ENCODE results near the gene SGCD. TPM values are rescaled to one million over a fixed set of nuclear protein-coding genes. Genes with fewer than 3 reads are reported as not detected.

SGCD gene
- total RNA-seq, 4 donors from 2014 or later: 16.7 to 38.6 (median 27.7) TPM

DNA sequence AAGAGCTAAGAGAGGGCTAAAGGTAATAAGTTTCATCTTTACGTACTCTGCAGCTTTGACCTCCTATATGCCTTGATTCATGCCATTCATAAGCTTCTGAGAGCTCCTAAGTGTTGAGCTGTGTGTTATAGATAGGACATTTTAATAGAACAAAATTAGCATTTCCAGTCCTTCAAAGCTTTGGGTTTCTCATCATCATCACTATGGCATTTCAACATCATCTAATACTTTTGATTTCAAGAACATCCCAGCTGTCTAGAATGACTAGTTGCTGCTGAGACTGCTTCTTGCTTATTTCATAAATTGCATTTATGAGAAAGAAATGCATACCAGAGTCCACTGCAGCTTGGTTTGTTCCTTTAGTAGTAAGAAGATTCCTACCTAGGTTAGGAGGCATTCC is 201.7 kb downstream of the SGCD start:
- intact Hi-C loops (cut with DNase I): no loop called here
- no peaks in the 10 kb centered on the region for H3K27me3 ChIP-seq
- H3K27ac ChIP-seq (replicated peaks in 1 of 4): no peak overlapping the region
- TF ChIP-seq CTCF (IDR thresholded peaks at IDR 0.05): no peak
- no peak for TF ChIP-seq EP300 (IDR thresholded peaks at IDR 0.05)
- TF ChIP-seq POLR2A (IDR thresholded peaks at IDR 0.05; ENCODE audit: low read depth): no peak
- no peak for TF ChIP-seq POLR2AphosphoS5 (IDR thresholded peaks at IDR 0.05)
- no peak overlapping the region for H3K4me3 ChIP-seq
- no peaks in the 10 kb centered on the region for H3K9me3 ChIP-seq
- H3K4me1 ChIP-seq: peaks cover 0 to 26% (median 14%) of the 10 kb centered on the region in 4 donors
- 100% methylated on average over 1 of the region's 1 CpG for WGBS
- no peaks in the 10 kb centered on the region for H3K36me3 ChIP-seq
- DNase-seq (ENCODE audit: extremely low spot score): no peak

- no peaks in the 10 kb centered on the region for H3K36me3 ChIP-seq
- peaks cover 0 to 26% (median 14%) of the 10 kb centered on the region in 4 donors for H3K4me1 ChIP-seq
- 59% methylated on average over 1 of the region's 1 CpG for whole genome bisulfite sequencing
- no peaks in the 10 kb centered on the region for H3K9me3 ChIP-seq
- TF ChIP-seq POLR2AphosphoS5 (IDR thresholded peaks at IDR 0.05) (no peak), POLR2A (IDR thresholded peaks at IDR 0.05; ENCODE audit: low read depth) (no peak), EP300 (IDR thresholded peaks at IDR 0.05) (no peak), CTCF (IDR thresholded peaks at IDR 0.05) (no peak)
- H3K27ac ChIP-seq (replicated peaks in 1 of 4): no peak overlapping the region
- no peak overlapping the region for H3K4me3 ChIP-seq
- DNase-seq (ENCODE audit: extremely low spot score): no peak
- H3K27me3 ChIP-seq: no peaks in the 10 kb centered on the region
- intact Hi-C loops (cut with DNase I): no loop called here
Measured at GRCh38 chr5:156529892-156530291, 202.9 kb downstream of the SGCD start.

DNA sequence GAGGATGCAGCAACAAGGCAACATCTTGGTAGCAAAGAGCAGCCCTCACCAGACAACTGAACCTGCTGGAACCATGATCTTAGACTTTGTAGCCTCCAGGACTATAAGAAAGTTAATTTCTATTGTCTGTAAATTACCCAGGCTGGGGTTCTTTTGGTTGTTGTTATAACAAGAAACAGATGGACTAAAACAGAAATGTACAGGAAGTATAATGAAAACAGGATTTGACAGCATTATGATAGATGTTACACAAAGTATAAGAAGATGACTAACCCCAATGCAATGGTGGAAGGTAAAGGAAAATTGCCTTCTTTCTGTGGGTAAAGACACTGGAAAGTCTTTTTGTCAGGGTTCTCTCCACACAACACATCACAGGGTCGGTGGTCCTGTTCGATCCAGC is 204.2 kb downstream of the SGCD start:
- Histone ChIP-seq H3K36me3 (no peaks in the 10 kb centered on the region), H3K4me3 (no peak overlapping the region), H3K27me3 (no peaks in the 10 kb centered on the region), H3K9me3 (no peaks in the 10 kb centered on the region), H3K27ac (replicated peaks in 1 of 4) (no peak overlapping the region), H3K4me1 (peaks cover 0 to 24% (median 15%) of the 10 kb centered on the region in 4 donors)
- whole genome bisulfite sequencing: 88% methylated on average over 2 of the region's 2 CpGs
- TF ChIP-seq POLR2AphosphoS5 (IDR thresholded peaks at IDR 0.05): no peak
- no peak for TF ChIP-seq EP300 (IDR thresholded peaks at IDR 0.05)
- no peak for TF ChIP-seq CTCF (IDR thresholded peaks at IDR 0.05)
- TF ChIP-seq POLR2A (IDR thresholded peaks at IDR 0.05; ENCODE audit: low read depth): no peak
- intact Hi-C loops (cut with DNase I): no loop called here
- no peak for DNase-seq (ENCODE audit: extremely low spot score)

DNA sequence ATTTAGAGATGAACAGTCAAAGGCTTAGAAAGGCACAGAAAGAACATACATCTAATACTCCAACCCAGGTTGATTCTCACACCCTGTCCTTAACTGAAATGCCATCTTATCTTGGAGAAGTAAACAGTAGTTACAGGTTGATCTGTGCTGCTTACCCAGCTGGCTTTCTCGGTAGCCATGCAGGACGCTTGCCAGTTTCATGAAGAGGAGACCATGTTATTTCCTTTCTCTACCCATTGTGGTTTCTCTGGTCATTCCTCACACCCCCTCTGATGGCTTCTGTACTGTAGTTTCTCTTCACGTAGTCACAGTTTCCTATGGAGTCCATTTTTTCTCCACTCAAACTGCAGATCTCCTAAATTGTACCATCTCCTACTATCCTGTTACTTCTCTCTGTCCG is 206.0 kb downstream of the SGCD start:
- TF ChIP-seq POLR2AphosphoS5 (IDR thresholded peaks at IDR 0.05) (no peak), POLR2A (IDR thresholded peaks at IDR 0.05; ENCODE audit: low read depth) (no peak), CTCF (IDR thresholded peaks at IDR 0.05) (no peak), EP300 (IDR thresholded peaks at IDR 0.05) (no peak)
- no peak for DNase-seq (ENCODE audit: extremely low spot score)
- intact Hi-C loops (cut with DNase I): no loop called here
- WGBS: 88% methylated on average over 4 of the region's 4 CpGs
- Histone ChIP-seq H3K27me3 (no peaks in the 10 kb centered on the region), H3K4me3 (no peak overlapping the region), H3K27ac (replicated peaks in 1 of 4) (no peak overlapping the region), H3K36me3 (no peaks in the 10 kb centered on the region), H3K9me3 (no peaks in the 10 kb centered on the region), H3K4me1 (peaks cover 0 to 13% (median 5%) of the 10 kb centered on the region in 4 donors)

- Histone ChIP-seq H3K4me3 (no peak overlapping the region), H3K27me3 (no peaks in the 10 kb centered on the region), H3K9me3 (no peaks in the 10 kb centered on the region), H3K4me1 (peaks cover 0 to 8% (median 1%) of the 10 kb centered on the region in 4 donors), H3K27ac (replicated peaks in 1 of 4) (no peak overlapping the region), H3K36me3 (no peaks in the 10 kb centered on the region)
- intact Hi-C loops (cut with DNase I): no loop called here
- TF ChIP-seq EP300 (IDR thresholded peaks at IDR 0.05) (no peak), CTCF (IDR thresholded peaks at IDR 0.05) (no peak), POLR2AphosphoS5 (IDR thresholded peaks at IDR 0.05) (no peak), POLR2A (IDR thresholded peaks at IDR 0.05; ENCODE audit: low read depth) (no peak)
- 81% methylated on average over 2 of the region's 2 CpGs for WGBS
- DNase-seq (ENCODE audit: extremely low spot score): no peak
Measured at GRCh38 chr5:156534085-156534484, 207.1 kb downstream of the SGCD start.
